Measurements from ENCODE around the gene EYA3.
"Not testable (repeated sequence)": the region's sequence is repeated elsewhere in the genome, so short reads cannot be mapped to it uniquely, and the experiment has no call there.

The EYA3 gene

GRCh38 chr1:28037946-28038345, 50.5 kb downstream of the EYA3 start:
- Mint-ChIP-seq H3K4me3 (no peak overlapping the region), H3K9me3 (no peaks in the 10 kb centered on the region), H3K27ac (no peak overlapping the region), H3K27me3 (no peaks in the 10 kb centered on the region), H3K36me3 (ENCODE audit: low read depth) (peaks cover 76% of the 10 kb centered on the region), H3K4me1 (ENCODE audit: low read depth) (peaks cover 4% of the 10 kb centered on the region)
- no peak for DNase-seq

GRCh38 chr1:28037206-28037605, 51.2 kb downstream of the EYA3 start:
- H3K36me3 Mint-ChIP-seq (ENCODE audit: low read depth), result peaks cover 77% of the 10 kb centered on the region
- H3K27ac Mint-ChIP-seq, result no peak overlapping the region

GRCh38 chr1:28036431-28036830, 52.0 kb downstream of the EYA3 start:
- Mint-ChIP-seq H3K9me3 (no peaks in the 10 kb centered on the region), H3K27me3 (no peaks in the 10 kb centered on the region), H3K36me3 (ENCODE audit: low read depth) (peaks cover 73% of the 10 kb centered on the region), H3K4me3 (no peak overlapping the region), H3K27ac (no peak overlapping the region), H3K4me1 (ENCODE audit: low read depth) (peaks cover 4% of the 10 kb centered on the region)
- no peak for DNase-seq

More at GRCh38 chr1:28037206-28037605, 51.2 kb downstream of the EYA3 start:
- Mint-ChIP-seq H3K4me3 (no peak overlapping the region), H3K27me3 (no peaks in the 10 kb centered on the region), H3K4me1 (ENCODE audit: low read depth) (peaks cover 4% of the 10 kb centered on the region), H3K9me3 (no peaks in the 10 kb centered on the region)
- no peak for DNase-seq

- Mint-ChIP-seq H3K27me3 (no peaks in the 10 kb centered on the region), H3K36me3 (ENCODE audit: low read depth) (peaks cover 67% of the 10 kb centered on the region), H3K4me1 (ENCODE audit: low read depth) (peaks cover 4% of the 10 kb centered on the region), H3K4me3 (no peak overlapping the region), H3K27ac (no peak overlapping the region), H3K9me3 (no peaks in the 10 kb centered on the region)
- DNase-seq, result no peak
Observed at GRCh38 chr1:28035420-28035819, 53.0 kb downstream of the EYA3 start.

GRCh38 chr1:28032281-28032680, 56.1 kb downstream of the EYA3 start:
- Mint-ChIP-seq H3K27ac (no peak overlapping the region), H3K4me1 (ENCODE audit: low read depth) (peaks cover 4% of the 10 kb centered on the region), H3K4me3 (no peak overlapping the region), H3K36me3 (ENCODE audit: low read depth) (peaks cover 53% of the 10 kb centered on the region), H3K27me3 (no peaks in the 10 kb centered on the region), H3K9me3 (no peaks in the 10 kb centered on the region)
- DNase-seq, result no peak

- Mint-ChIP-seq H3K36me3 (ENCODE audit: low read depth) (peaks cover 53% of the 10 kb centered on the region), H3K27me3 (no peaks in the 10 kb centered on the region), H3K9me3 (no peaks in the 10 kb centered on the region), H3K4me3 (no peak overlapping the region), H3K4me1 (ENCODE audit: low read depth) (peaks cover 4% of the 10 kb centered on the region), H3K27ac (no peak overlapping the region)
- no peak for DNase-seq
Observed at GRCh38 chr1:28031173-28031572, 57.2 kb downstream of the EYA3 start.

- Mint-ChIP-seq H3K9me3 (no peaks in the 10 kb centered on the region), H3K4me1 (ENCODE audit: low read depth) (no peaks in the 10 kb centered on the region), H3K27me3 (no peaks in the 10 kb centered on the region), H3K36me3 (ENCODE audit: low read depth) (peaks cover 49% of the 10 kb centered on the region), H3K4me3 (no peak overlapping the region), H3K27ac (no peak overlapping the region)
- no peak for DNase-seq
Observed at GRCh38 chr1:28028873-28029654, 59.3 kb downstream of the EYA3 start.

- H3K9me3 Mint-ChIP-seq, result no peaks in the 10 kb centered on the region
- DNase-seq, result no peak
- peaks cover 48% of the 10 kb centered on the region for H3K36me3 Mint-ChIP-seq (ENCODE audit: low read depth)
- no peaks in the 10 kb centered on the region for H3K27me3 Mint-ChIP-seq
- H3K4me1 Mint-ChIP-seq (ENCODE audit: low read depth), result no peaks in the 10 kb centered on the region
- H3K4me3 Mint-ChIP-seq, result no peak overlapping the region
- H3K27ac Mint-ChIP-seq, result no peak overlapping the region
Observed at GRCh38 chr1:28027660-28028059, 60.8 kb downstream of the EYA3 start.

GRCh38 chr1:28027238-28027637, 61.2 kb downstream of the EYA3 start:
- DNase-seq, result no peak
- Mint-ChIP-seq H3K27me3 (no peaks in the 10 kb centered on the region), H3K9me3 (no peaks in the 10 kb centered on the region), H3K36me3 (ENCODE audit: low read depth) (peaks cover 49% of the 10 kb centered on the region), H3K4me3 (no peak overlapping the region), H3K27ac (no peak overlapping the region), H3K4me1 (ENCODE audit: low read depth) (no peaks in the 10 kb centered on the region)

- peak overlapping the region; percentile 57 for H3K27ac Mint-ChIP-seq
- no peak for DNase-seq
- H3K9me3 Mint-ChIP-seq, result no peaks in the 10 kb centered on the region
- no peak overlapping the region for H3K4me3 Mint-ChIP-seq
- H3K36me3 Mint-ChIP-seq (ENCODE audit: low read depth), result peaks cover 47% of the 10 kb centered on the region
- no peaks in the 10 kb centered on the region for H3K27me3 Mint-ChIP-seq
- H3K4me1 Mint-ChIP-seq (ENCODE audit: low read depth), result peaks cover 1% of the 10 kb centered on the region
Observed at GRCh38 chr1:28026329-28026728, 62.1 kb downstream of the EYA3 start.

- DNase-seq, result no peak
- H3K36me3 Mint-ChIP-seq (ENCODE audit: low read depth), result peaks cover 52% of the 10 kb centered on the region
- no peaks in the 10 kb centered on the region for H3K27me3 Mint-ChIP-seq
- peaks cover 8% of the 10 kb centered on the region for H3K4me1 Mint-ChIP-seq (ENCODE audit: low read depth)
- H3K9me3 Mint-ChIP-seq, result no peaks in the 10 kb centered on the region
- peak overlapping the region; percentile 11 for H3K27ac Mint-ChIP-seq
- H3K4me3 Mint-ChIP-seq, result no peak overlapping the region
Observed at GRCh38 chr1:28021064-28021463, 67.3 kb downstream of the EYA3 start.

- no peak overlapping the region for H3K4me3 Mint-ChIP-seq
- H3K36me3 Mint-ChIP-seq (ENCODE audit: low read depth), result peaks cover 66% of the 10 kb centered on the region
- no peaks in the 10 kb centered on the region for H3K27me3 Mint-ChIP-seq
- H3K4me1 Mint-ChIP-seq (ENCODE audit: low read depth), result peaks cover 5% of the 10 kb centered on the region
- DNase-seq, result no peak
- no peaks in the 10 kb centered on the region for H3K9me3 Mint-ChIP-seq
- H3K27ac Mint-ChIP-seq, result no peak overlapping the region
Observed at GRCh38 chr1:28010969-28011368, 77.4 kb downstream of the EYA3 start.

GRCh38 chr1:28003117-28003516, 85.3 kb downstream of the EYA3 start:
- H3K36me3 Mint-ChIP-seq (ENCODE audit: low read depth), result peaks cover 58% of the 10 kb centered on the region
- not testable (repeated sequence) for H3K4me1 Mint-ChIP-seq (ENCODE audit: low read depth)

GRCh38 chr1:28002600-28002999, 85.8 kb downstream of the EYA3 start:
- H3K36me3 Mint-ChIP-seq (ENCODE audit: low read depth), result peaks cover 59% of the 10 kb centered on the region
- H3K4me3 Mint-ChIP-seq, result no peak overlapping the region
- no peak for DNase-seq
- no peaks in the 10 kb centered on the region for H3K27me3 Mint-ChIP-seq
- peaks cover 3% of the 10 kb centered on the region for H3K4me1 Mint-ChIP-seq (ENCODE audit: low read depth)
- H3K27ac Mint-ChIP-seq, result no peak overlapping the region
- no peaks in the 10 kb centered on the region for H3K9me3 Mint-ChIP-seq

More at GRCh38 chr1:28003117-28003516, 85.3 kb downstream of the EYA3 start:
- H3K27ac Mint-ChIP-seq, H3K9me3 Mint-ChIP-seq, DNase-seq, H3K27me3 Mint-ChIP-seq, H3K4me3 Mint-ChIP-seq: not testable (repeated sequence)

- no peak for DNase-seq
- Mint-ChIP-seq H3K36me3 (ENCODE audit: low read depth) (peaks cover 62% of the 10 kb centered on the region), H3K27ac (no peak overlapping the region), H3K27me3 (no peaks in the 10 kb centered on the region), H3K4me3 (no peak overlapping the region), H3K9me3 (no peaks in the 10 kb centered on the region), H3K4me1 (ENCODE audit: low read depth) (peaks cover 1% of the 10 kb centered on the region)
Observed at GRCh38 chr1:27999055-27999454, 89.4 kb downstream of the EYA3 start.

Data from activated T-cell treated with anti-CD3 and anti-CD28 coated beads, Interleukin-2, amount 50 U/mL, for 24 hours (primary cell).